Right atrium auricular region (tissue), 2 donors: ENCODE results near the gene MYBPC2. TPM values are rescaled to one million over a fixed set of nuclear protein-coding genes. Genes with fewer than 3 reads are reported as not detected.

Experiments used
- DNase-seq: peaks from one replicate; pipeline ENCODE4 v3.0.0-alpha.2; 2019; ENCODE audit warnings: low spot score
- H3K27ac ChIP-seq, 2 donors: fragments of 200-600 bp; sonication (generic); 1 replicate in 1 of 2; 2 replicates in 1 of 2; pipeline ENCODE4 v1.5.1; 2016 to 2019
- H3K27me3 ChIP-seq, 2 donors: fragments of 200-600 bp; sonication (generic); one replicate each; pipeline versions ENCODE4 v1.5.1 to v1.6.0; 2017 to 2019
- H3K36me3 ChIP-seq: fragments of 200-600 bp; sonication (generic); one replicate; pipeline ENCODE4 v1.5.1; 2016
- H3K4me1 ChIP-seq, 2 donors: fragments of 200-600 bp; sonication (generic); one replicate each; pipeline versions ENCODE4 v1.5.1 to v1.6.0; 2017 to 2019
- H3K4me3 ChIP-seq, 2 donors: fragments of 200-600 bp; sonication (generic); 1 replicate in 1 of 2; 2 replicates in 1 of 2; pipeline ENCODE4 v1.5.1; 2017 to 2019; ENCODE audit warnings: mild to moderate bottlenecking in 1 of 2, moderate library complexity in 1 of 2
- H3K9me3 ChIP-seq, 2 donors: fragments of 200-600 bp; sonication (generic); one replicate each; pipeline ENCODE4 v1.5.1; 2019
- total RNA-seq, 2 donors: library from RNA; depleted of rRNA; stranded (reverse); fragments of >200 nt; gene quantifications; one replicate each; pipeline ENCODE4 v1.1.0, GENCODE V29; 2016
- TF ChIP-seq, protein P1 (sequence below), 2 donors: fragments of 200-600 bp; sonication (generic); IDR thresholded peaks; one replicate each; pipeline ENCODE4 v1.5.1; 2019; ENCODE audit warnings: antibody characterized with exemption in 2 of 2

The MYBPC2 gene
- total RNA-seq, 2 donors from 2014 or later: not detected

DNA sequence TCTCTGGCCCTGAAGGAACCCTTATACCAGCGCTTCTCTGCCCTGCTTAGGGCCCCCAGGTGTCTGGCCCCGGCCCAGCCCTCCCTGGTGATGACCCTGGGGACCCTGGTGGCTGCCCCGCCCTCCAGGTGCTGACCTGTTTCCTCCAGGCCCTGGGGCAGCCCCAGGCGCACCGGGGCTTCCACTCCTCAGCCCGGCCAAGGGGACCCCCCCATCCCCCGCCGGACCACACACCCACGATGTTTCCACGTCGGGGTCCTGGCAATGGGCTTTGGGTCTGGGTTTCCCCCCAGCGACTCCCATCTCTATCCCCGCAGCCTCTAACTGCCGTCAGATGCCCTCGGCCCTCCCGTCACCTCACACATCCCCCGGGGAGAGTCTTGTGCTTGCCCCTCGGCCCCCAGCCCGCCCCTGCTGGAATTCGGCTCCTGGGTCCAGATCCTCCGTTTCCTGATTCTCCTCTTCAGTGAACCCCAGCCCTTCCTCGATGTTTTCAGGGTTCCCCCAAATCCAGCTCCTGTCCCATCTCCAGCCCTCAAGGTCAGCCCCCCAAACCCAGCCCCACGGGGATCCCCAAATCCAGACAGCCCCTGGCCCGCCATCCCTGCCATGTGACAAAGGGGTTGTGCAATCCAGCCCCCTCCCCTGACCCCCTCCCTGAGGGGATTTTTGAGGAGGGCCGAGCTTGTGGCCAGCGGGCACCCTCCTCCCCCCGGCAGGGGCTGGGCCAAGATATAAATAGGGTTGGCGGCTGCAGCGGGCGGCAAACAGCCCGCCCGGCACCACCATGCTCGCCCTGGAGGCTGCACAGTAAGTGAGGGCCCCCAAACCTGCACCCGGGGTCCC is 14.3 kb upstream of the MYBPC2 start, which contains the start of gene SPIB:
Gene SPIB, plus strand, starts transcription at position 763 of the 846 bp plus-strand sequence. Its CDS starts 25 bp downstream, at position 788.
- Histone ChIP-seq H3K4me1 (peaks cover 0 to 10% of the 10 kb centered on the region in 2 donors), H3K4me3 (no peak within 1 kb of the TSS), H3K36me3 (no peaks in the 10 kb centered on the region), H3K27ac (no peak within 1 kb of the TSS), H3K9me3 (no peaks in the 10 kb centered on the region), H3K27me3 (peaks cover 4 to 5% of the 10 kb centered on the region in 2 donors)
- no peak for DNase-seq
- TF ChIP-seq, protein P1, sequence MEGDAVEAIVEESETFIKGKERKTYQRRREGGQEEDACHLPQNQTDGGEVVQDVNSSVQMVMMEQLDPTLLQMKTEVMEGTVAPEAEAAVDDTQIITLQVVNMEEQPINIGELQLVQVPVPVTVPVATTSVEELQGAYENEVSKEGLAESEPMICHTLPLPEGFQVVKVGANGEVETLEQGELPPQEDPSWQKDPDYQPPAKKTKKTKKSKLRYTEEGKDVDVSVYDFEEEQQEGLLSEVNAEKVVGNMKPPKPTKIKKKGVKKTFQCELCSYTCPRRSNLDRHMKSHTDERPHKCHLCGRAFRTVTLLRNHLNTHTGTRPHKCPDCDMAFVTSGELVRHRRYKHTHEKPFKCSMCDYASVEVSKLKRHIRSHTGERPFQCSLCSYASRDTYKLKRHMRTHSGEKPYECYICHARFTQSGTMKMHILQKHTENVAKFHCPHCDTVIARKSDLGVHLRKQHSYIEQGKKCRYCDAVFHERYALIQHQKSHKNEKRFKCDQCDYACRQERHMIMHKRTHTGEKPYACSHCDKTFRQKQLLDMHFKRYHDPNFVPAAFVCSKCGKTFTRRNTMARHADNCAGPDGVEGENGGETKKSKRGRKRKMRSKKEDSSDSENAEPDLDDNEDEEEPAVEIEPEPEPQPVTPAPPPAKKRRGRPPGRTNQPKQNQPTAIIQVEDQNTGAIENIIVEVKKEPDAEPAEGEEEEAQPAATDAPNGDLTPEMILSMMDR (IDR thresholded peaks at IDR 0.05): no peak

DNA sequence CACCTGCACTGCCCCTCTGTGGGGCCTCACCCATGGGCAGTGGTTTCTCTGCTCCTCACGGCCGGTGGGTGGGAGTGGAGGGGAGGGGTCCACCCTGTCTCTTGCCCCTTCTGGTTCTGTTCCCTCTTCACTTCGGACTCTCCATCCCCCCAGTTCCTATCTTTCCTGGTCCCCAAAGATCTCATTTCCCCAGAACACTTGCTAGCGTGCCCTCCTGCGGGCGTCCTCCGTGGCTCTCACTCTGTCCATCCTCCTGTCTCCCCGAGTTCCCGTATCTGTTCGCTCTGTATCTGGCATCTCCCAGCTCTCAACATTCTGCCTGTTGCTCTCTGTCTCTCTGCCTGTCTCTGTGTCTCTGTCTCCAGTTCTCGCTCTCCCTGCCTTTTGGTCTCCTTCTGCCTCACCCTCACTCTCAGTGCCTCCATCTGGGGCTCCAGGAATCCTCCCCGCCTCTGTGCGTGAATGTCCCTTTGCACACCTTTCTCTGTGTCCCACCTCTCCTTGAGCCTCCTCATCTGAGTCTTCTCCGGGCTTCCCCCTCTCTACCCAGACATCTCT is 13.6 kb upstream of the MYBPC2 start:
- peaks cover 4 to 5% of the 10 kb centered on the region in 2 donors for H3K27me3 ChIP-seq

DNA sequence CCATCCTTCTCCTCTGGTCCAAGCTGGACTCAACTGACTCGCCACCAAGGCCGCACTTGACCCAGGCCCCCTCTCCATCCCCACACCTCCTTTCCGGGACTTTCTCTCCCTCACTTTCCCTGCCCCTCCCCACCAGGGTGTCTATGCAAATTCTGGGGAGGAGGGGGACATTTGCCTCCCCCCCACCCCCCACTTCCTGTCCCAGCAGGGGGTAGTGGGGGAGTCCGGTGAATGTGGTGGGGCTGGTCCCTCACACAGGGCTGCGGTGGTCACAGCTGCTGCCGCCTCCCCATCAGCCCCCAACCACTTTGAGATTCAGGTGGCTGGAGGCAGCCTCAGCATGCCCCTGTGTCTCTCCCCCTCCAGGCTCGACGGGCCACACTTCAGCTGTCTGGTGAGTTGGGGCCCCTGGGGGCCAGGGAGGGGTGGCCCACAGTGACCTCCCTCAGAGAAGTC is 13.1 kb upstream of the MYBPC2 start:
- Histone ChIP-seq H3K27ac (no peak overlapping the region), H3K27me3 (peaks cover 4 to 5% of the 10 kb centered on the region in 2 donors), H3K36me3 (no peaks in the 10 kb centered on the region), H3K9me3 (no peaks in the 10 kb centered on the region), H3K4me3 (no peak overlapping the region), H3K4me1 (peaks cover 0 to 10% of the 10 kb centered on the region in 2 donors)
- DNase-seq: no peak
- TF ChIP-seq, protein P1 (IDR thresholded peaks at IDR 0.05): no peak

More for the DNA sequence above, 13.6 kb upstream of the MYBPC2 start:
- H3K27ac ChIP-seq: no peak overlapping the region
- DNase-seq: no peak
- H3K4me1 ChIP-seq: peaks cover 0 to 10% of the 10 kb centered on the region in 2 donors
- TF ChIP-seq, protein P1 (IDR thresholded peaks at IDR 0.05): no peak
- H3K9me3 ChIP-seq: no peaks in the 10 kb centered on the region
- no peak overlapping the region for H3K4me3 ChIP-seq
- H3K36me3 ChIP-seq: no peaks in the 10 kb centered on the region

DNA sequence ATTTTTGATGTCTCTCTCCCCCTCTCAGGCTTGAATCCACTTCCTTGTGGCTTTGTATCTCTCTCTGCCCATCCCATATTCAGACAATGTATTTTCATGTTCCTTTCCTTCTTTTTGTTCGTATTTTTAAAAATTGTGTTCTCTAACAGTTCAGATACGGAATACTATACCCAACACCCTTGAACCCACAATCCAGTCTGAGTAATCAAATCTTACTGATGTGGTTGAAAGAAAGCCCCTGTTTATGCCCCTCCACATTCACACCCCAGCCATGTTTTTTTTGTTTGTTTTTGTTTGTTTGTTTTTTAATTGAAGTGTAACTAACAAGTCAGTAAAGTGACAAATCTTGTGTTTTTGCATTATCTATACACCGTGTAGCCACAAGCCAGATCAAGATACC is 12.6 kb upstream of the MYBPC2 start:
- Histone ChIP-seq H3K27ac (no peak overlapping the region), H3K4me1 (peaks cover 0 to 10% of the 10 kb centered on the region in 2 donors), H3K4me3 (no peak overlapping the region), H3K9me3 (no peaks in the 10 kb centered on the region), H3K36me3 (no peaks in the 10 kb centered on the region), H3K27me3 (peaks cover 4 to 5% of the 10 kb centered on the region in 2 donors)
- DNase-seq: no peak
- TF ChIP-seq, protein P1 (IDR thresholded peaks at IDR 0.05): no peak

DNA sequence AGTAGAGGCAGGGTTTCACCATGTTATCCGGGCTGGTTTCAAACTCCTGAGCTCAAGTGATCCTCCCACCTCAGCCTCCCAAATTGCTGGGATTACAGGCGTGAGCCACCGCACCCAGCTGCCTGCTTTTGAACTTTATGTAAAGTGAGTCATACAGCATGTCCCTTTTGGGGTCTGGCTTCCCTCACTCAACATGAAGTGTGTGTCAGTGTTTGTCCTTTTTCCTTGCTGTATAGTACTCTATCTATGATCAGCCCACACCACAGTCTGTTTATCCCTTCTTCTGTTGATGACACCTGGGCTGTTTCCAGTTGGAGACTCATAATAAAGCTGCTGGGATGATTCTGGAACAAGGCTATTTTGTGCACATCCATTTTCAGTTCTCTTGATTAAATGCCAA is 11.9 kb upstream of the MYBPC2 start:
- Histone ChIP-seq H3K9me3 (no peaks in the 10 kb centered on the region), H3K36me3 (no peaks in the 10 kb centered on the region), H3K4me3 (no peak overlapping the region), H3K27me3 (peaks cover 4 to 5% of the 10 kb centered on the region in 2 donors), H3K27ac (no peak overlapping the region), H3K4me1 (peaks cover 0 to 10% of the 10 kb centered on the region in 2 donors)
- TF ChIP-seq, protein P1 (IDR thresholded peaks at IDR 0.05): no peak
- DNase-seq: no peak
